NCI-H460 (cell line): ENCODE data around the gene MEF2B. TPM values are rescaled to one million over a fixed set of nuclear protein-coding genes. Genes with fewer than 3 reads are reported as not detected.
A peak's percentile ranks its signal among the peaks of the same experiment; 100 is the strongest.
"Not testable (repeated sequence)": the region's sequence is repeated elsewhere in the genome, so short reads cannot be mapped to it uniquely, and the experiment has no call there.

Experiments
- DNase-seq: peaks from one replicate; pipeline ENCODE4 v3.0.0-alpha.2; 2016; ENCODE audit warnings: low read depth; ENCODE audit errors: extremely low read depth
- total RNA-seq: library from RNA; depleted of rRNA; stranded (reverse); fragments of >200 nt; shearing (Covaris generic); gene quantifications from 2 replicates; pipeline ENCODE4 v1.2.3, GENCODE V29; 2014

The MEF2B gene
- total RNA-seq, 1 experiment from 2014 or later = 0.59 TPM

DNA sequence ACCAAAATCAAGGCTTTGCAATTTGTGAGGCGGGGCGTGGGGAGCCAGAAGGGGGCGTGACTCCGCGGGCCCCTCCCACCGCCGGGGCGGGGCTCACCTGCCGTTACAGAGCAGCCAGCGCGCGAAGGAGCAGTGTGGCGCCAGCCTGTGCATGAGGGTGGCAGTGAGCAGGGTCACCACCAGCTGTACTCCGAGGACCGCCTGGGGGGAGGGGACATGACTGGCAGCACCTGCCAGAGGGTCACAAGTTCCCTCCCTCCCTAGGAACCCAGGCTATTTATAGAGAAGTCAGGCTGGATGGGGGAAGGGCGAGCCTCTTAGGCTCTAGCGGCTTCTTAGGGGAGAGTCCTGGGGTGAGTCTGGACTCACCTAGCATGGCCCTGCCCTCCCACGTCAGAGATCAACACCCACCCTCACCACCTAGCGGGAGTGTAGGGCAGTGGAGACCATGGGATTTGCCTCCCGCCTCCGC, 35.3 kb downstream of the MEF2B start:
- no peak for DNase-seq

DNA sequence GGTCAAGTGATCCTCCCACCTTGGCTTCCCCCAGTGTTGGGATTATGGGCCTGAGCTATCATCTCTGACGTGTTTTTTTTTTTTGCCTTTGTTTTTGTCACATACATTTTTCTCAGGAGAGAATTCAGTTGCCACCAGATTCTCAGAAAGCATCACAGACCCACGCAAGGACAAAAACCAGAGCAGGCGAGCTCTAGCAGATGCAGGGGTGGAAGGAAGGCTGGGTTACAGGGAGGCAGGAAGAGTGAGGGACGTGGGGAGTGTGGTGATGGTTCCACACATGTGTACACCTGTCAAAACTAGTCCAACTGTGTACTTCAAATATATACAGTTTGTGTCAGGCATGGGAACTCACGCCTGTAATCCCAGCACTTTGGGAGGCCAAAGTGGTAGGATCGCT, 36.1 kb downstream of the MEF2B start:
- DNase-seq = no peak

DNA sequence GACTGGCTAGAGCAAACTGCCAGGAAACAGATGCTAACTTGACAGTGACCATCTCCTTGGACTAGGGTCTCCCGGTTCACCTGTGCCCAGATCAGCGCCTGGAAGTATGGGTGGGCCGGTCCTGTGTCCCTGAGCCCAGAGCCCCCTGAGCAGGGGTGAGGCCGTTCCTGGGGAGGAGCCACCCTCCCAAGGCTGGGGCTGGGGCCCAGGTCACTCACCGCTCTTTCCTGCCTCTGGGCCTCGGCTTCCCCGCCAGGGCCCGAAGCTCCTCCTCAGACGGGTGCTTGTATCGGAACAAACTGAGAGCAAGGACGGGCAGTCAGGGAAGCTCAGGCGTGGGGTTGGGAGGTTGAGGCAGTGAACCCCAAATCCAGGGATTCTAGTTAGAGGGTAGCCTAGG, 37.2 kb downstream of the MEF2B start:
- no peak for DNase-seq

DNA sequence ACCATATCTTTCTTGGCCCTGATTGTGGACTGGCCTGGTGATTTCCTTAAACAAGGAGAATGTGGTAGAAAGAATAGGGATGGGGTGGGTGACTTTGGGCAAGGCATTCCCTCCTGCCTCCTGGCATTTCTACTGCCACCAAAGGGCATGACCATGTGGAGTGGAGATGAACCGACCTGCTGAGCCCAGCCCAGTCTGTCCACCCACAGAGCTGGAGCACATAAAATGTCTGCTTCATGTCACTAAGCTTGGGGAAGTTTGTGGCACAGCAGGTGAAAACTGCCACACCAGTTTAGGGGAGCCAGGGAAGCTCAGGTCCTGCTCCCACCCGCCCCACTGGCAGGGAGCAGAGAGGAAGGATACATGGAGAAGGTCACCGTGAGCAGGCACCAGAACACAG, 38.1 kb downstream of the MEF2B start:
- DNase-seq = no peak

DNA sequence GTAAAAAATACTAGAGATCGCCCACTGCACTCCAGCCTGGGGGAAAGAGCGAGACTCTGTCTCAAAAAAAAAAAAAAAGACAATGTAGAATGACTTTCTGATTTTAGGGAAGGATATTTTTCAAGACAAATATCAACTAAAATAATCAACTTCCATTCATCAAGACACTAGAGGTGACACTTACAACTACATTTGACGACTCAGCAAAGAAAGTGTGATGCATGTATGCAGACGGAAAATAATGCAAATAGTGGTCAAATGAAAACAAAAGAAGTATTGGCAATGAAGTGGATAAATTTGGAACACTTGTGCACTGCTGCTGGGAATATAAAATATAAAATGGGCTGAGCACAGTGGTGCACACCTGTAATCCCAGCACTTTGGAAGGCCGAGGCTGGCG, 44.0 kb downstream of the MEF2B start:
- no peak for DNase-seq

DNA sequence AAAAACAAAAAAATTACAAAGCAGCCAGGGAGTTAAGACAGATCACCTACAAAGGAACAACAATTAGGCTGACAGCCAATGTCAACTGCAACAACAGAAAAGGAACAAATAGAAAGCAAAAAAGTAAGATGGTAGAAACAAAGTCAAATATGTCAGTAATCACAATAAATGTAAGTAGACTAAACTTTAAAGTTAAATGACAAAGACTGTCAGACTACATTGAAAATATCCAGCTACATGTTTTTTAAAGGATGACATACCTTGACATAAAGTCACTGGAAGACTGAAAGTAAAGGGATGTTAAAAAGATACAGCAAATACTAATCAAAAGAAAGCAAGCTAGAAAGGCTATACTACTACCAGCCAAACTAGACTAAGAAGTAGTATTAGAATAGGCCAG, 46.7 kb downstream of the MEF2B start:
- no peak for DNase-seq

DNA sequence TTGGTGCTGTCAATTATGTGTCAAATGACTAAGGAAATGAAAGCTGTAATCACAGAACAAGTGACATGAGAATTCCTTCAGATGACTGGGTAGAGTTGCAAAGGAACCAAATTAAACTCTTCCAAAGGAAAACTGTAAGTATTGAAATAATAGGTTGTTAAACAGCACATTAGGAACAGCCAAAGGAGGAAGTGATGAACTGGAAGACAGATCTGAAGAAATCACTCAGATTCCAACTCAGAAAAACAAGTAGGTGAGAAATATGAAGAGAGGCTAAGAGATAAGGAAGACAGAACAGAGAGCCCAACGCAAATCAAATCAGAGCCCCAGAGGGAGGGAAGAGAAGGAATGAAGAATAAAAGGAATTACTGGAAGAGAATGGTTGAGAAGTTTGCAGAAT, 47.2 kb downstream of the MEF2B start:
- DNase-seq = no peak

DNA sequence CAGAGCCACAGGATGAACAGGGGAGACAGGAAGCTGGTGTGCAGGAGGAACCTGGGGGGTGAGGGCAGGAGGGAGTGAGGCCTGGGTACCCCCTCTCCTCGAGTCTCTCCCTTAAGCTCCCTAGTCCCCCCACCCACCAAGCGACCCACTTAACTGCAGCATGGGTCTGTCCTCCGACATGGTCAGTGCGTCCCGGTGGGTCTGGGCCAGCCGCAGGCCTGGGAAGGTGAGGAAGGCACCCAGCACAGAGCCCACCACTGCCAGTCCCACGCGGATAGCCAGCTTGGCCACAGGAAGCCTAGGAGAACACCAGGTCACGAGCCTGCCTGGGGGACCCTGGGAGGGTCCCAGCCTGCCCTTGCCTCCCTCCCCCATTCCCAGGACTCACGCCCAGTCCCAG, 48.7 kb downstream of the MEF2B start:
- no peak for DNase-seq

DNA sequence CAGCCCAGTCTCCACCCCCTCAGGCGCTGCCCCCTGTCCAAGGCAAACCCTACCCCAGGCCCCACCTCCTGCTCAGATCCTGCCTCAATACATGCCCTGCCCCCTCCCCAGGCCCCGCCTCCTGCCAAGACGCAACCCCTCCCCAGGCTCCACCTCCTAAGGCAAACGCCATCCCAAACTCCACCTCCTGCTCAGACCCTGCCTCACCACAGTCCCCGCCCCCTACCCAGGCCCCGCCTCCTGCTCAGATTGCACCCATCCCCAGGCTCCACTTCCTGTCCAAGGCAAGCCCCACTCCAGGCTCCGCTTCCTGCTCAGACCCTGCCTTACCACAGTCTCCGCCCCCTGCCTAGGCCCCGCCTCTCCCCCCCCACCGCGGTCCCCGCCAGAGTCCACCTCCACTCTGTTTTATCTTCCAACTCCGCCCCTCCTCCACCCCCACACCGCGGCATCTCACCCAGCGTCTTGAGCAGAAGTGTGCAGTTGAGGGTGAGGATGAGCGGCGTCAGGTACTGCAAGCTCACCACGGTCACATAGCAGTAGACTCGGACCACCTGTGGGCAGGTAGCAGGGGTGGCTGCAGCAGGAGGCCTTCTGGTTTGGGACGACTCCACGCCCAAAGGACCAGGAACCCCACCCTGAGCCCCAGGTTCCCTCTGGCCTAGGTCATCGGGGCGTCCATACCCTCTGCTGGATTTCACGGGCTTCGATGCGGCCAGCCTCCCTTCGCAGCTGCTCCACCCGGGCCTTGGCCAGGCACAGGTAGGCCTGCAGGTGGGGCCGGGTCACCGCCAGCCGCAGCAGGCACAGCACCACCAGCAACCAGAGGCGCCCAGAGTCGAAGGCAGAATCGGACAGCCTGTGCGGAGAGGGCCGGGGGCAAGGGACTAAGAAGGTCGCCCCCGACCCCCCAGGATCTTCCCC, 49.5 kb downstream of the MEF2B start:
- DNase-seq = peak; percentile 5

DNA sequence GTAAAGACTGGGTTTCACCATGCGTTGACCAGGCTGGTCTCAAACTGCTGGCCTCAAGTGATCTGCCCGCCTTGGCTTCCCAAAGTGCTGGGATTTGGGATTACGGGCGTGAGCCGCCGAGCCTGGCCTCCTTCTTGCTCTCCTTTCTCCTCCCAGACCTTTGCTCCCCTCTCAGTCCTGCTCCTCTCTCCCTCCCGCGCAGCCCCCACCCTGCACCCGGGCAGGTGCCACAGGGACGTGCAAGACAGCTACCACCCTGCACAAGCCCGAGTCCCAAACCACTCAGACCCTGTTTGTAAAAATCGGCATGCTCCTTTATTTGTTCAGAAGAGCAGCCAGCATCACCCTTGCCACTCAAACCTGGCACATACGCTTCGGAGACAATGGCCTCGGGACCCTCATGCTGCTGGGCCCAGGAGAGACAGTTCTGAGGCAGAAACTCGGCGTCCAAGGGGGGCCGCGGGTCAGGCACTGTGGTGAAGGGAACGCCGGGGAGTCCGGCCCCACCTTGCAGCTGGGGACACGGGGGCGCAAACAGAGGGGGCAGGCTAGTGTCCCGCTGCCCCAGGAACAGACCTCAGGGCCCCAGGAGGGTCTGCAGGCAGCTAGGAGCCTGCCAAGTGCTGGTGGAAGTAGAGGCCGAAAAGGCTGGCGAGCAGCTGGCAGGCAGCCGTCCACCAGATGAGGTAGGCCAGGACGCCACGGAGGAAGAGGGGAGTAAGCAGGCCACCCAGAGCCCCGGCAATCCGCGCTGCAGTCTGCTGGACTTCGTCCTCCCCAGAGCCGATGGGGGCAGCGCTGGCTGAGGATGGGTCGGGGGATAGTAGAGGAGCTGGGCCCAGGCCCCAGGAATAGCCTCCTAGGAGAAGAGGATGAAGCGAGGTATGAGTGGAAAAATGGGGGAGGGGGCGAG, 50.5 kb downstream of the MEF2B start:
- no peak for DNase-seq

DNA sequence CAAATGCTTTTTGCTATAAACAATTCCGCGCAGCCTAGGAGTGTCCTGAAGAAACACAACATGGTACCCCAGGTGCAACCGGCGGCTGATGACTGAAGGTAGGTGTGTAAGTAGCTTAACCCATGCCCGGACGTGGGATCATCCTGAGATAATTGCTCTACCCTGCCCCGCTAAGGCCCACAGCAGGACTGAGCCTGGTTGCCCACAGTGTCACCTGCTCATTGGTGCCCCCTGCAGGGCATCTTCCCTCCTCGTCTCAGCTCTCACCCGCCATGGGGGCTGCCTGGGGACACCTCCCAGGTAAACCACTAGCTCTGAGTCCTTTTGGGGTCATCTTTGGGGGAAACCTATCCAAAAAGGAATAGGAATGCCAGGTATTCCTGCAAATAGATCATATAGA, 54.1 kb downstream of the MEF2B start:
- DNase-seq = no peak

DNA sequence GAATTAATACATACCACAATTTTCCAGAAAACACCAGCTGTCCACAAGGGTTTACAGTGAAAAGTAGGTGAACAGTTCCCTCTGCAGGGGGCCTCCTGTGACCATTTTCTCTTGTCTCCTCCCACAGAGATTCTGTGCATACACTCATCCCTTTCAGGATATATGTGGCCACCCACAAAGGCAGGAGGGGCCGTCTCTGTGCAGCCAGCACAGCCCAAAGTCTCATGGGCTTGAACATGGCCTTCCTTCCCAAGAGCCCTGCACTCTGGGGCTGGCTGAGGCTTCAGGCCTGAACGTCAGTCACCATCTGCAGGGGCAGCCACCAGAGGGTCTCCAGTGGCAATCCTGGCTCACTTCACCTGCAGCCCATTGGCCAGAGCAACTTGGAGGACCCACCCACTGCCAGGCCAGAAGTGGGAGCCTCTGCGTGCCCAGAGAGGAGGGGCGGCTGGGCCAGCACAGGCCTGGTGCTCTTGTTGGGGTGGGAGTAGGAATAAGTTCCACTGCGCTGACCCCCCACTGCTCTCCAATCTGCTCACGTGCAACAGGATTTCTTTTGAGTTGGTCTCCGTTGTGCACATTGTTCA, 56.9 kb downstream of the MEF2B start:
- no peak for DNase-seq

DNA sequence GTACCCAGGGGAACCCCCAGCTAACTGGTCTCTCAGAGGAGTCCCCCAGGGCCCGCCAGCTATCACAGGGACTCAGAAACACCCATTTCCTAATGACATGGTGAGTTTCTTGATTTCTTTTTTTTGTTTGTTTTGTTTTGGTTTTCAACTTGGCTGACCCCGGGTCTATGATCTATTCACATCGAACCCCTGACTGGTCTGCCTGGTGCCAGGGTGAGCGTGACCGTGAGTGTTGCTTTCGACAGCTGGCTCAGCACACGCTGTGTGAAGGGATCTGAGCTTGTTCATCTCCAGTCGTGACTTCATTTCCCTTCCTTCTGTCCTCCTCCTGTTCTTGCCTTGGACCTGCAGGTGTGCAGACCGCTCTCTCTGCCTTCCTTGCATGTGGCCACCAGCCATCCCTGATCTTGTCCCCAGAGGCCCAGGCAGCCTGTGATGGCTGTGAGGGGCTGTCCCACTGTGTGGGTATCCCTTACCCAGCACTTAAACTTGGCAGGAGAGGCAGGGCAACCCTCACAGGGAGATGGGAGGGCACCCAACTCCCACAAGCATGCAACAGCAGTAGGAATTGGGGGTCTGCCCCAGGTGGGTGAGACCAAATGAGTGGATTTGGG, 58.0 kb downstream of the MEF2B start:
- DNase-seq = no peak

DNA sequence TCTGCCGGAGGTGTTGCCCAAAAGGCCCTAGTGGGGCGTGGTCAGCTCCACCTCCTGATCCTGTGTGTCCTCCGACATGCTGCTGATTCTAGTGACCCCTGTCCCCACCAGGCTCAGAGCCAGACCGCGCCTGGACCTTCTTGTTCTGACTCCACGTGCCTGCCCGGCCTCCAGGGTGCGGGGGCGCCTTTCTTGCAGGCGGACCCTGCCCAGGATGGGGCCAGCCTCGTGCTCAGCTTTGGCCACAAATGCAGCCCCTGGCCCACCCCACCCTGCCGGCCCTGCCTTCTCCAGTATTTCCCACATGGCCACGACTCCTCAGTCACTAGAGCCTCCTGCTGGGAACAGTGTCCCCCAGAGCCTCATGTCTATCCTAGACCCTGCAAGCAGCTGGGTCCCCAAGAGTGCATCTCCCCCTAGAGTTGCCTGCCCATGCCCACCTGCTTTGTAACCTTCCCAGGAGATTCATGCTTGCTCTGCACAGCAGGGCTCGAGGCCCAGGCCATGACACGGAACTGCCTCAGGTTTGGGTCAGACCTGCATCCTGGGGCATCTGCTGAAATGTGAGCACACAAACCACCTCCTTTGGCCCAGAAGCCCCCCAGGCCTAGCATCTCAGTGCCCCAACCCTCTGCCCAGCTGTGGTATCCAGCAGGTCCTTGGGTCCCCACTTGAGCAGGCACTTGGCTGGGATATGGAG, 58.8 kb downstream of the MEF2B start:
- DNase-seq = no peak

DNA sequence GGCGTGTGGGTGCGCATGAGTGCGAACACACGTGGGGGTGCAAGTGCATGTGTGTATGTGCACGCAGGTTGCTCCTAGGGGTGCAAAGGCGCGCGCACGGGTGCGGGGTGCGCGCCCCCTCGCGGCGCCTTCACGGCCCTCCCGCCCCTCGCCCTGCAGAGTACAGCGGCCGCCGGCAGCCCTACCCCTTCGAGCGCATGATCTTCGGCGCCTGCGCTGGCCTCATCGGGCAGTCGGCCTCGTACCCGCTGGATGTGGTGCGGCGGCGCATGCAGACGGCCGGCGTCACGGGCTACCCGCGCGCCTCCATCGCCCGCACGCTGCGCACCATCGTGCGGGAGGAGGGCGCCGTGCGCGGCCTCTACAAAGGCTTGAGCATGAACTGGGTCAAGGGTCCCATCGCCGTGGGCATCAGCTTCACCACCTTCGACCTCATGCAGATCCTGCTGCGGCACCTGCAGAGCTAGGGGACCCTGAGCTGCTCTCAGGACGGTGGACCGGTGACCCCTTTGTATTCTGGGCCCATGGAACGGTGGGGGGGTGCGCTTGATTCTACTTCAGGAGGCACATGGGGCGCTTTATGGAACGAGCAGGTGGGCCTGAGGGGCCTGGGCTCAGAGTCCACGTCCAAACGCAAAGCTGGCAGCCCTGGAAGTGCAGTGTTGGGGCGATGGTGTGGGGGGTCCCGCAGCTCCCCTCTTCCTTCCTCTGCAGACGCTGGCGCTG, 59.5 kb downstream of the MEF2B start:
- no peak for DNase-seq

DNA sequence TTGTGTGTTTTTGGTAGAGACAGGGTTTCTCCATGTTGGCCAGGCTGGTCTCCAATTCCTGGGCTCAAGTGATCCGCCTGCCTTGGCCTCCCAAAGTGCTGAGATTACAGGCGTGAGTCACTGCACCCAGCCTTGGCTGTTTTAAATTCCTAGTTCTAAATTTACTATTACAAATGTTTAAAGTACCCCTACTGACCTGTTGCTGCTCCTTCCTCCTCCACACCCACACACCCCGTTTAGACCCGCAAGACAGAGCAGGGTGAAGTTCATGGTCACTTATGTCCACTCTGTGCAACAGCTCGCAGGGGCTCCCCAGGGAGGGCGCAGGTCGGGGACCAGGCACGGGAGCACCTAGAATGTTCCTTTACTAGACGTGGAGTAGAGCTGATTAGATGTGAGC, 60.5 kb downstream of the MEF2B start:
- no peak for DNase-seq

DNA sequence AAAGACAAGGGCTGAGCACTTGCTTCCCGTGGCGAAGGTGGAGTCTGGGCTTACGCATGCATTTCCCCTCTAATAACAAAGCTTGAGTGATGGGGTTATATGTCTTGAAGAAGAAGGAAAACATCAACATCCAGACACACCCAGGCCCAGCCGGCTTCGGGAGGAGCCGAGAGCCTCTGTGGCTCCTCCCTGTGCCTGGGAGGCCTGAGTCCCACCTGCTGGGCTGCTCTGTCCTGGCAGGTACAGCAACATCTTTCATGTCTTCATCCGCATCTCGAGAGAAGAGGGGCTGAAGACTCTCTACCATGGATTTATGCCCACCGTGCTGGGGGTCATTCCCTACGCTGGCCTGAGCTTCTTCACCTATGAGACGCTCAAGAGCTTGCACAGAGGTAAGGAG, 62.4 kb downstream of the MEF2B start:
- DNase-seq = no peak

DNA sequence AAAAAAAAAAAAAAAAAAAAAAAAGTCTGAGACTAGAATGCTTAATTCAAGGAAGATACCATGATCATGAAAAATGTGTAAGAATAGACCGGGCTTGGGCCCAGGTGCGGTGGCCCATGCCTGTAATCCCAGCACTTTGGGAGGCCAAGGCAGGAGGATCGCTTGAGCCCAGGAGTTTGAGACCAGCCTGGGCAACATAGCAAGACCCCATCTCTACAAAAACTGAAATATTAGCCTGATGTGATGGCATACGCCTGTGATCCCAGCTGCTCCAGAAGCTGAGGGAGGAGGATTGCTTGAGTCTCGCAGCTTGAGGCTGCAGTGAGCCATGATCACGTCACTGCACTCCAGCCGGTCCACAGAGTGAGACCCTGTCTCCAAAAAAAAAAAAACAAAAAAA, 63.1 kb downstream of the MEF2B start:
- DNase-seq = not testable (repeated sequence)

DNA sequence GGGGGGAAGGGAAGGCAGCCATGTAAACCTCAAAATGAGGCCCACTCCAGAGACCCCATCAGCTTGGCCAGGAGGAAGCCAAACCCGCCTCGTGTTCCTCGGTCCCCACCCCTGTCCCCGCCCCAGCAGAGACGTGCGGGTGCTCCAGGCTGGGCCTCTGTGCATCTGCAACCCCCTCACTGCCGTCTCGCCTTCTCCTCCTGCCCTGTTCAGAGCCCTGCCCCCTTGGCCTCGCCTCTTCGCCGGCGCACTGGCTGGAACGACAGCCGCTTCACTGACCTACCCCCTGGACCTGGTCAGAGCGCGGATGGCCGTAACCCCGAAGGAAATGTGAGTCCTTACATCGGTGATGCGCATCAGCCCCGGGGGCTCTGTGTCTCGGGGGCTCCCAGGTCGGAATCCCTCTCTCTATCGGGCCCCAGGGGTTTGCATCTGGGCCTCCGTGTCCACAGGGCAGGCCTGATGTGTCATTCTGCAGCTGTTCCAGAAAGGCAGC, 64.0 kb downstream of the MEF2B start:
- no peak for DNase-seq
